ENCODE results near the gene PIP4K2B.

Gene PIP4K2B

GRCh38 chr17:38762231-38762630 is 37.1 kb downstream of the PIP4K2B start:
- H3K27ac ChIP-seq = no peak overlapping the region
- no peak for TF ChIP-seq FOXP2 (optimal IDR thresholded peaks at IDR 0.05; ENCODE audit: control extremely low read depth, extremely low read length, insufficient read depth)
- TF ChIP-seq EZH2 (IDR thresholded peaks at IDR 0.05) = no peak
- no peak for TF ChIP-seq POLR2AphosphoS5 (IDR thresholded peaks at IDR 0.05; ENCODE audit: borderline replicate concordance, low read depth, low read length)
- H3K36me3 ChIP-seq (ENCODE audit: insufficient read depth, low read length) = peaks cover 84% of the 10 kb centered on the region

GRCh38 chr17:38761612-38762011 is 37.7 kb downstream of the PIP4K2B start:
- Histone ChIP-seq H3K36me3 (ENCODE audit: insufficient read depth, low read length) (peaks cover 83% of the 10 kb centered on the region), H3K9ac (ENCODE audit: insufficient read length) (no peak overlapping the region), H3K27ac (no peak overlapping the region), H3K4me3 (no peak overlapping the region), H3K9me3 (ENCODE audit: low read depth, low read length) (no peaks in the 10 kb centered on the region)
- no peak for DNase-seq (ENCODE audit: low read depth, low spot score)
- TF ChIP-seq EZH2 (IDR thresholded peaks at IDR 0.05) = no peak
- no peak; the same call in 1 of the 2 replicates for TF ChIP-seq POLR2AphosphoS5 (IDR thresholded peaks at IDR 0.05; ENCODE audit: borderline replicate concordance, low read depth, low read length)
- no peak for TF ChIP-seq FOXP2 (optimal IDR thresholded peaks at IDR 0.05; ENCODE audit: control extremely low read depth, extremely low read length, insufficient read depth)

More at GRCh38 chr17:38762231-38762630, 37.1 kb downstream of the PIP4K2B start:
- no peak for DNase-seq (ENCODE audit: low read depth, low spot score)
- Histone ChIP-seq H3K9me3 (ENCODE audit: low read depth, low read length) (no peaks in the 10 kb centered on the region), H3K4me3 (no peak overlapping the region), H3K9ac (ENCODE audit: insufficient read length) (no peak overlapping the region)

GRCh38 chr17:38753071-38753506 is 46.3 kb downstream of the PIP4K2B start:
- Histone ChIP-seq H3K9me3 (ENCODE audit: low read depth, low read length) (no peaks in the 10 kb centered on the region), H3K27ac (peak overlapping the region; percentile 72; the same call in 1 of the 2 replicates), H3K9ac (ENCODE audit: insufficient read length) (peak overlapping the region; percentile 88), H3K4me3 (peak overlapping the region; percentile 97), H3K36me3 (ENCODE audit: insufficient read depth, low read length) (peaks cover 38% of the 10 kb centered on the region)
- TF ChIP-seq FOXP2 (optimal IDR thresholded peaks at IDR 0.05; ENCODE audit: control extremely low read depth, extremely low read length, insufficient read depth) (no peak), POLR2AphosphoS5 (IDR thresholded peaks at IDR 0.05; ENCODE audit: borderline replicate concordance, low read depth, low read length) (no peak), EZH2 (IDR thresholded peaks at IDR 0.05) (no peak)
- no peak for DNase-seq (ENCODE audit: low read depth, low spot score)

- H3K27ac ChIP-seq = peak within 1 kb of the TSS; percentile 93
- peak within 1 kb of the TSS; percentile 92 for H3K9ac ChIP-seq (ENCODE audit: insufficient read length)
- no peaks in the 10 kb centered on the region for H3K9me3 ChIP-seq (ENCODE audit: low read depth, low read length)
- peak within 1 kb of the TSS; percentile 97 for H3K4me3 ChIP-seq
- peaks cover 32% of the 10 kb centered on the region for H3K36me3 ChIP-seq (ENCODE audit: insufficient read depth, low read length)
- DNase-seq (ENCODE audit: low read depth, low spot score) = peak; percentile 98
- peak; percentile 77 for TF ChIP-seq POLR2AphosphoS5 (IDR thresholded peaks at IDR 0.05; ENCODE audit: borderline replicate concordance, low read depth, low read length)
- TF ChIP-seq EZH2 (IDR thresholded peaks at IDR 0.05) = no peak
Measured at GRCh38 chr17:38752308-38753070, 46.9 kb downstream of the PIP4K2B start, which contains the start of gene PSMB3. Gene PSMB3 (plus strand): TSS chr17:38752741. CDS start chr17:38752827, 86 bp downstream.

GRCh38 chr17:38751808-38752307 is 47.5 kb downstream of the PIP4K2B start:
- peak; percentile 45 for DNase-seq (ENCODE audit: low read depth, low spot score)
- Histone ChIP-seq H3K9ac (ENCODE audit: insufficient read length) (peak overlapping the region; percentile 92), H3K36me3 (ENCODE audit: insufficient read depth, low read length) (peaks cover 26% of the 10 kb centered on the region), H3K9me3 (ENCODE audit: low read depth, low read length) (no peaks in the 10 kb centered on the region), H3K4me3 (peak overlapping the region; percentile 97), H3K27ac (peak overlapping the region; percentile 93)
- no peak for TF ChIP-seq EZH2 (IDR thresholded peaks at IDR 0.05)
- TF ChIP-seq FOXP2 (optimal IDR thresholded peaks at IDR 0.05; ENCODE audit: control extremely low read depth, extremely low read length, insufficient read depth) = peak; percentile 5

- H3K9me3 ChIP-seq (ENCODE audit: low read depth, low read length) = no peaks in the 10 kb centered on the region
- H3K4me3 ChIP-seq = peak overlapping the region; percentile 97
- H3K27ac ChIP-seq = peak overlapping the region; percentile 89
- TF ChIP-seq POLR2AphosphoS5 (IDR thresholded peaks at IDR 0.05; ENCODE audit: borderline replicate concordance, low read depth, low read length) = no peak
- no peak for TF ChIP-seq EZH2 (IDR thresholded peaks at IDR 0.05)
- no peak for TF ChIP-seq FOXP2 (optimal IDR thresholded peaks at IDR 0.05; ENCODE audit: control extremely low read depth, extremely low read length, insufficient read depth)
- DNase-seq (ENCODE audit: low read depth, low spot score) = peak; percentile 40
- H3K36me3 ChIP-seq (ENCODE audit: insufficient read depth, low read length) = peaks cover 22% of the 10 kb centered on the region
- peak overlapping the region; percentile 92 for H3K9ac ChIP-seq (ENCODE audit: insufficient read length)
Measured at GRCh38 chr17:38751144-38751807, 48.1 kb downstream of the PIP4K2B start.

- Histone ChIP-seq H3K9me3 (ENCODE audit: low read depth, low read length) (no peaks in the 10 kb centered on the region), H3K4me3 (peak overlapping the region; percentile 97), H3K36me3 (ENCODE audit: insufficient read depth, low read length) (peaks cover 15% of the 10 kb centered on the region; the same call in 1 of the 2 replicates), H3K9ac (ENCODE audit: insufficient read length) (peak overlapping the region; percentile 92), H3K27ac (peak overlapping the region; percentile 89)
- no peak for DNase-seq (ENCODE audit: low read depth, low spot score)
- no peak for TF ChIP-seq FOXP2 (optimal IDR thresholded peaks at IDR 0.05; ENCODE audit: control extremely low read depth, extremely low read length, insufficient read depth)
- TF ChIP-seq POLR2AphosphoS5 (IDR thresholded peaks at IDR 0.05; ENCODE audit: borderline replicate concordance, low read depth, low read length) = no peak
- no peak for TF ChIP-seq EZH2 (IDR thresholded peaks at IDR 0.05)
Measured at GRCh38 chr17:38750312-38751121, 48.8 kb downstream of the PIP4K2B start.

- Histone ChIP-seq H3K9ac (ENCODE audit: insufficient read length) (no peak overlapping the region), H3K9me3 (ENCODE audit: low read depth, low read length) (no peaks in the 10 kb centered on the region), H3K4me3 (no peak overlapping the region), H3K27ac (no peak overlapping the region), H3K36me3 (ENCODE audit: insufficient read depth, low read length) (peaks cover 12% of the 10 kb centered on the region; the same call in 1 of the 2 replicates)
- DNase-seq (ENCODE audit: low read depth, low spot score) = no peak
- TF ChIP-seq FOXP2 (optimal IDR thresholded peaks at IDR 0.05; ENCODE audit: control extremely low read depth, extremely low read length, insufficient read depth) = no peak
- TF ChIP-seq EZH2 (IDR thresholded peaks at IDR 0.05) = no peak
- no peak for TF ChIP-seq POLR2AphosphoS5 (IDR thresholded peaks at IDR 0.05; ENCODE audit: borderline replicate concordance, low read depth, low read length)
Measured at GRCh38 chr17:38750044-38750311, 49.4 kb downstream of the PIP4K2B start.

Data from SK-N-MC (cell line).